HG03066 (cell line): Measurements from ENCODE around the gene ZSWIM5.
"Not testable (repeated sequence)": the region's sequence is repeated elsewhere in the genome, so short reads cannot be mapped to it uniquely, and the experiment has no call there.

Experiments
- ATAC-seq: cut with Tn5 transposase; IDR thresholded peaks from one replicate; pipeline ENCODE4 v1.9.1; 2021; ENCODE audit warnings: low read depth; ENCODE audit not compliant: unreplicated experiment

The ZSWIM5 gene

DNA sequence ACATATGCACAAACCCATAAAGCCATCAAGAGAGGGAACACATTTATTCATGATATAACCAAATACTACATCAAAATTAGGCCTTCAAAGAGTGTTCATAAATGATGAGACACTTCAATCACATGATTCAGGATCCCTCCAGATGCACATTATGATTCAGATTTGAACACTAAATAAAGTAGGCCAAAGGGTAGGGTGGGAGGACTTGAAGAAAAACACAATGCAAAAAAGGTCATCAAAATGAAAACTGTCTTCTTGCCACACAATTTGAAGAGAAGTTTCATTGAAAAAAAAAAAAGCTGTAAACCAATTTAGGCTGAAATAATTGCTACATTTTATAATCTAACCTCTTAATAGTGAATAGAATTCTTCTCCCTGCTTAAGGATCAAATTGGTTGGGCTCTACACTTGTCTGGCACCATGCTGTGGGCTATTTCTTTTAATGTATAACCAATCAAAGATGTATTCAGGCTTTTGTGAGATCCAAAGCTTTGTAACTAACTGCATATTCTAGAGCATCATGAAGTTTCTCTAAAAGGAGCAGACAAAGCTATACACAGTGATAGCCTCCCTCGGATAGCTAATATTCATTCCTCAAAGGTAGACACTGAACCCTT, 58.1 kb downstream of the ZSWIM5 start:
- ATAC-seq, result no peak

- no peak for ATAC-seq
Observed at GRCh38 chr1:45146833-45147232, 59.6 kb downstream of the ZSWIM5 start.

DNA sequence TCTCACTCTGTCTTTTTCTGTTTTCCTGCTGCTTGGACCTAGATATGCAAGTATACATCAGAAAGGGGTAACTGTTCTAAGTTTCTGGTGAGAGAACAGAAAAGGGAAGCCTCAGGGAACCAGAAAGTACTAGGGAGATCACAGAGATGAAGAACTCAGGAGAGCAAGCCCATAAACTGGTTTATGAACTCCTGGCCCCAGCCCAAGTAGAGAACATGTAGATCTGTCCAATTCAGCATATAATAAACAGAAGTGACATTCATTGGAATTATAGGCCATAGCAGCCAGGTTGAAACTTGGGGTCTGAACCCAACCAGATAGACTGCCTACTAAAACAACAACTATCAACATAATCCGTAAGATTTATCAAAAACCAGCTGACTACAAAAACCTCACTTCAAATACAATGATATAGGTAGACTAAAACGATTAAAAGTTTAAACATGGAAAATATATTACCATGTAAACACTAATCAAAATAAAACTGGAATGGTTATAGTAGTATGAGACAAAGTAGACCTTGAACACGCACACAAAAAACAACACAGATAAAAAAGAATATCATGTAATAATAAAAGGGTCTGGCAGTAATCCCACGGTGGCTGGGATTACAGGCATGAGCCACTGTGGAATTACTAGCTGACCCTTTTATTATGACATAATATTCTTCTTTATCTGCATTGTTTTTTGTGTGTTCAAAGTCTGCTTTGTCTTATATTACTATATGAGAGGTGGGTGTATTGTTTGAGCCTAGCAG, 65.0 kb downstream of the ZSWIM5 start:
- ATAC-seq, result no peak

DNA sequence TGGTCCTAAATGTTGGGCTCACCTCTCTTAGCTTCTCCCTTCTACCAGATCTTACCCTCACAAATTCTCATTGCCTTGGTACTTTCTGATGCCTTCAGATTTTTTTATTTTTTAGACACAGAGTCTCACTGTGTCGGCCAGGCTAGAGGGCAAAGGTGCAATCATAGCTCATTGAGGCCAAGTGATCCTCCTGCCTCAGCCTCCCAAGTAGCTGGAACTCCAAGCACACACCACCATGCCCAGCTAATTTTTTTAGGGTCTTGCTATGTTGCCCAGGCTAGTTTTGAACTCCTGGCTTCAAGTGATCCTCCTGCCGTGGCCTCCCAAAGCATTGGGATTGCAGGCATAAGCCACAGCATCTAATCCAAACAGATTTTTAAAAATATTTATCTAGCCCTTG, 69.4 kb downstream of the ZSWIM5 start:
- no peak for ATAC-seq

DNA sequence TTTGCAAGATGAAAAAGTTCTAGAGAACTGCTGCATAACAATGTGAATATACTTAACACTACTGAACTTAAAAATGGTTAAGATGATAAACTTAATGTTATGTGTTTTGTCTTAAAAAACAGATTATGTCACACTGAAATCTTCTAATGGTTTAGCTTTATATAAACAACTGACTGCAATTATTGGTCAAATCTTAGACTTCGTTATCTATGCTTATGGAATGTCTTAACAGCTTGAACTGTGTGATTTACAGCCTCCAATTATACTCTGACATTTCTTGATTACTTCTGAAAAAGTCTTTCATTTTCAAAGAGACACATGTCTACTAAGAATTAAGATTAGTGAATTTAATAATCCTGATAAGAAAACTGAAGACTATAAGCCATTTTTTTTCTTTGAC, 71.1 kb downstream of the ZSWIM5 start:
- ATAC-seq, result no peak

DNA sequence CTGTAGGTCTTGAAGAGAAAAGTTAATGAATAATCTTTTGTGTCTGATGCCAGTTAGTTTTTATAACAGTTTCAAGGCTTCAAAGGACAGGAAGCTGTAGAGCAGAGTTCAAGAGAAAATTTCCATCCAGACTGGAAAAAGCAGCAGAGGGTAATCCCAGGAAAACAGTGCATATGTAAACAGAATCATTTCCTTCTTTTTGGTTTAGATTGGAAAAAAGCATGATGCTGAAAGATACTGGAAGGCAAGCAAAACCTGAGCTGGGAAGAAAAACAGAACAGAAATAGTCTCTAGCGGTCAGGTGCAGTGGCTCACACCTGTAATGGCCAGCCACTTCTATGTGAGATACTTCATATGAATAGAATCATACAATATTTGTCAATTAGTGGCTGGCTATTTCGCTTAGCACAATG, 71.9 kb downstream of the ZSWIM5 start:
- ATAC-seq, result no peak

DNA sequence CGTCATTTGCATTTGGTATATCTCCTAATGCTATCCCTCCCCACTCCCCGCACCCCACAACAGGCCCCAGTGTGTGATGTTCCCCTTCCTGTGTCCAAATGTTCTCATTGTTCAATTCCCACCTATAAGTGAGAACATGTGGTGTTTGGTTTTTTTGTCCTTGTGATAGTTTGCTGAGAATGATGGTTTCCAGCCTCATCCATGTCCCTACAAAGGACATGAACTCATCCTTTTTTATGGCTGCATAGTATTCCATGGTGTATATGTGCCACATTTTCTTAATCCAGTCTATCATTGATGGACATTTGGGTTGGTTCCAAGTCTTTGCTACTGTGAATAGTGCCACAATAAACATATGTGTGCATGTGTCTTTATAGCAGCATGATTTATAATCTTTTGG, 73.7 kb downstream of the ZSWIM5 start:
- ATAC-seq, result not testable (repeated sequence)

DNA sequence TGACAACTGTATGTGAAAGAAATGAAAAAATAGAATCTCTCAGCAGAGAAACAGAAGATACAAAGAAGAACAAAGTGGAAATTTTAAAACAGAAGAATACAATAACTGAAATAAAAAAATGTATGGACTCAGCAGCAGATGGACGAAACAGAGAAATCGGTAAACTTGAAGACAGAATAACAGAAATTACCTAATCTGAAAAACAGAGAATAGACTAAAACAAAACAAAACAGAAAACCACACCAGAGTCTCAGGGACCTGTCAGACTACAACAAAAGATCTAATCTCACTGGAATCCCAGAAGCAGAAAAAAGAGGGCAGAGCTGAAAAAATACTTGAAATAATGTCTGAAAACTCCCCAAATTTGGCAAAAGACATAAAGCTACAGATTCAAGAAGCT, 83.0 kb downstream of the ZSWIM5 start:
- no peak for ATAC-seq

DNA sequence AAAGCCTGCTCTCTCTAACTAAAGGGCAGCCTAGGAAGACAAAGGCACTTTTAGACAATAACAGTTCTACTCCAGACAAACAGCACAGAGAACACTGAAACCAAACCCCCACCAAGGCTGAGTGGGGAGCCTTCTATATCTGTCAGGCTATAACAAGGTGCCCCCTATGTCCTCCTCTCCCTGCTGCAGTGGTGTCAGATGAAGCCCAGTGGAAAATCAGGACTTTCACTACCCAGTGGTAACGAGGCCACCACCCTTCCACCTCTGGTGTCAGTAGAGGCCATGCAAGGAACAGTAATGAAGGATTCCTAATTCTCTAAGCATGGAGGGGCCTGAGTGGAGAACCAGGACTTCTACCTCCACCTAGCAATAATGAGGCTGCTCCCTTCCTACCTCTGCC, 83.7 kb downstream of the ZSWIM5 start:
- no peak for ATAC-seq

- ATAC-seq, result no peak
Observed at GRCh38 chr1:45117766-45118165, 88.6 kb downstream of the ZSWIM5 start.

DNA sequence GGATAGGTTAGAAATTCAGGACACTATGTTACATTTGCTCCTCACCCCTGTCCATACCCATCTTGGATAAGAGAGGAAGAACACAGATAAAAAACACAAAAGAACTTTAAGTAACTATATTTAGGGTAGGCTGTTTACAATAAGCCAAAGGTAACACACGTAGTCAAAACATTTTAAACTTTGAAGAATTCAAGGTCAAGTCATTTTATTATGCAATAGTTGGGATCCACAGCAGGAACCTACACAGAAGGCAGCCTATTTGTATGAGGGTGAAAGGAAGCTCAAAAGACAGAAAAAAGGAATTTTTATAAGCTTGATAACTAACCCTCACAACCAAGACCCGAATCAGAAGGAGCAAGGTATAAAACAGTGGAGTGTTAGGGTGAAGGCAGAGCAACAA, 89.6 kb downstream of the ZSWIM5 start:
- ATAC-seq, result no peak

GRCh38 chr1:45116340-45116739, 90.1 kb downstream of the ZSWIM5 start:
- ATAC-seq, result no peak

- ATAC-seq, result not testable (repeated sequence)
Observed at GRCh38 chr1:45115198-45115597, 91.2 kb downstream of the ZSWIM5 start.

DNA sequence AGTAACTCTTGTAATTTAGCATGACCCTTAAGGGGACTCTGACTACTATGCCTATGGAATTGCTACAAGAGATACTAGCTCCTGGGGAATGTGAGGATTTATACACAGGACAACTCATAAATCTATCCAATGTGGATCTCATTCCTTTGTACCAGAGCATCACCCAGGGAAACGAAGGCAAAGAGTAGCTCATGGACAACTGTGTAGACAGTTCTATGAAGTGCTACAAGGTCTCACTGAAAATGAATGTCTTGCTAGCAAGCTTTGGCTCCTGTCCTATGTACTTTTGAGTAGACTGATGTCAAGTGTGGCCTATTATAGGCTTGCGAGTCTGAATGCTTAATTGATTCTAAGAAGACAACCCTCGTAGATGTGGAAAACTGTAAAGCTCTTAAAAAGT, 93.7 kb downstream of the ZSWIM5 start:
- ATAC-seq, result no peak

GRCh38 chr1:45111239-45111638, 95.2 kb downstream of the ZSWIM5 start:
- ATAC-seq, result no peak

DNA sequence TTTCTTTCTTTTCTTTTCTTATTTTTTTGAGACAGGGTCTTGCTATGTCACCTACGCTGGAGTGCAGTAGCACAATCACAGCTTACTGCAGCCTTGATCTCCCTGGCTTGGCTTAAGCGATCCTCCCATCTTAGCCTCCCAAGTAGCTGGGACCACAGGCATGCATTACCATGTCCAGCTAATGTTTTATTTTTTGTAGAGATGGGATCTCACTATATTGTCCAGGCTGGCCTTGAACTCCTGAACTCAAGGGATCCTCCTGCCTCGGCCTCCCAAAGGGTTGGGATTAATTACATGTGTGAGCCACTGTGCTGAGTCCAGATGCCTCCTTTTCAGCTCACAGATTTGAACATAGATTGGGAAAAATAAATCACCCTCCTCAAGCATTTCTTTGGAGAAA, 98.6 kb downstream of the ZSWIM5 start:
- ATAC-seq, result no peak

GRCh38 chr1:45106864-45107263, 99.5 kb downstream of the ZSWIM5 start:
- ATAC-seq, result not testable (repeated sequence)

DNA sequence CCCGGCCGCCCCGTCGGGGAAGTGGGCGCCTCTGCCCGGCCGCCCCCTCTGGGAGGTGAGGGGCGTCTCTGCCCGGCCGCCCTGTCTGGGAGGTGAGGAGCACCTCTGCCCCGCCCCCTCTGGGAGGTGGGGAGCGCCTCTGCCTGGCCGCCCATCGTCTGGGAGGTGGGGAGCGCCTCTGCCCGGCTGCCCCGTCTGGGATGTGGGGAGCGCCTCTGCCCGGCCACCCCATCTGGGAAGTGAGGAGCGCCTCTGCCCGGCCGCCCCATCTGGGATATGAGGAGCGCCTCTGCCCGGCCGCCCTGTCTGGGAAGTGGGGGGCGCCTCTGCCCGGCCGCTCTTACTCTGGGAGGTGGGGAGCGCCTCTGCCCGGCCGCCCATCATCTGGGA, 100.3 kb downstream of the ZSWIM5 start:
- ATAC-seq, result not testable (repeated sequence)

- ATAC-seq, result not testable (repeated sequence)
Observed at GRCh38 chr1:45105486-45106155, 100.8 kb downstream of the ZSWIM5 start.

DNA sequence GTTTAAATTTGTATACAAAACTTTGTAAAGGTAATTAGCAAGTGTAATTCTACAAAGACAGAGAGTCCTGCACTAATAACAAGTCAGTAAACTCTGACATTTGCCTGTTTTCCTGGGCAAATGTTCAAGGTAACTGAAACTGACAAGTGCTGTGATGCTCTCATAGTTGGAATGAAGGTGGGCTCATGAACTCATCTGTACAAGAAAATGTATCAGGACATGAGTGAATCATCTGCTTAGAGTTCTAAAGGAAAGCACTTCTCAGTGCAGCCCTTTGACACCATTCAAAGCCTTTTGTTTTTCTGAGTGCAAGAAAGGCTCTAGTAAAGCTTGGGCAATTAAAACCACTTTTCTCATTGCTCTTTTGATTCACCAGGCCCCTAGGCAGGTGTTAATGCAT, 102.9 kb downstream of the ZSWIM5 start:
- no peak for ATAC-seq

DNA sequence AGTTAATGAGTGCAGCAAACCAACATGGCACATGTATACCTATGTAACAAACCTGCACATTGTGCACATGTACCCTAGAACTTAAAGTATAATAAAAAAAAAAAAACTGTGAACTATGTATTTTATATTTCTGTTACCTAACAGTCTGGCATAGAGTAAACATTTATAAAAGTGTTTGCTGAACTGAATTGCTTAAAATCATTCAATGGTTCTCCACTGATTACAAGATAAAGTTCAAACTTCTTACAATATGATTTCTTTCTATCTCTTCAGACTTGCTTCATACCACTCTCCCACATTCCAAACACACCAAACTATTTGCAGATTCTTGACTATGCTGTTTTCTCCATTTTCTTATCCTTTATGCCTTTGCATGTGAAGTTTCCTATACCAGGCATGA, 104.5 kb downstream of the ZSWIM5 start:
- ATAC-seq, result no peak

- ATAC-seq, result not testable (repeated sequence)
Observed at GRCh38 chr1:45101528-45101927, 104.9 kb downstream of the ZSWIM5 start.
